Esophagus muscularis mucosa (tissue), 3 donors: ENCODE measurements around the gene MBD6.

ENCODE experiments used
- POLR2A ChIP-seq: fragments of 450-650 bp; IDR thresholded peaks from one replicate; pipeline ENCODE4 v1.6.1; 2017; ENCODE audit warnings: antibody characterized with exemption, moderate library complexity, mild to moderate bottlenecking, low read depth
- TF ChIP-seq, protein P1 (sequence below), 3 experiments: fragments of 200-600 bp in 2 of 3; fragments of 450-650 bp in 1 of 3; sonication (generic) in 2 of 3; IDR thresholded peaks; one replicate each; pipeline ENCODE4 v1.5.1; 2017 to 2019; ENCODE audit warnings: antibody characterized with exemption in 3 of 3, mild to moderate bottlenecking in 2 of 3, moderate library complexity in 1 of 3

DNA sequence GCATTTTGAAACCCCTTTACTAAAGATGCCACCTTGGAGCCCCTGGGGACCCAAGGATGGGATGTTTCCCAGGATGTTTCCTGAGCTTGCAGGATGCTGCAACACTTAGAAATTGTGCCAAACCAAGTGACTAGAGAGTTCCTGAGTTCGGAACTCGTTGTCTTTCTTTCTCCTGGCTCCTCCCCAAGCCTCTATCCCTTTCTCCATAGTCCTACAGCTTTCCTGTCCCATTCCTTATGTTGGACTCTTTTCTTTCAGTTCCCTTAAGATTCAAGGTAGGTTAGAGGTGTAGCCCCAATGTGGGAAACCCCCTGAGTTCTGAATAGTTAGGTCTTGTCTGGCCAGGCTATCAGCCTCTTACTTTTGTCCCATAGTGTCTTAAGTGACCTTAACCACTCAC is 25.9 kb downstream of the MBD6 start:
- TF ChIP-seq, protein P1, sequence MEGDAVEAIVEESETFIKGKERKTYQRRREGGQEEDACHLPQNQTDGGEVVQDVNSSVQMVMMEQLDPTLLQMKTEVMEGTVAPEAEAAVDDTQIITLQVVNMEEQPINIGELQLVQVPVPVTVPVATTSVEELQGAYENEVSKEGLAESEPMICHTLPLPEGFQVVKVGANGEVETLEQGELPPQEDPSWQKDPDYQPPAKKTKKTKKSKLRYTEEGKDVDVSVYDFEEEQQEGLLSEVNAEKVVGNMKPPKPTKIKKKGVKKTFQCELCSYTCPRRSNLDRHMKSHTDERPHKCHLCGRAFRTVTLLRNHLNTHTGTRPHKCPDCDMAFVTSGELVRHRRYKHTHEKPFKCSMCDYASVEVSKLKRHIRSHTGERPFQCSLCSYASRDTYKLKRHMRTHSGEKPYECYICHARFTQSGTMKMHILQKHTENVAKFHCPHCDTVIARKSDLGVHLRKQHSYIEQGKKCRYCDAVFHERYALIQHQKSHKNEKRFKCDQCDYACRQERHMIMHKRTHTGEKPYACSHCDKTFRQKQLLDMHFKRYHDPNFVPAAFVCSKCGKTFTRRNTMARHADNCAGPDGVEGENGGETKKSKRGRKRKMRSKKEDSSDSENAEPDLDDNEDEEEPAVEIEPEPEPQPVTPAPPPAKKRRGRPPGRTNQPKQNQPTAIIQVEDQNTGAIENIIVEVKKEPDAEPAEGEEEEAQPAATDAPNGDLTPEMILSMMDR (IDR thresholded peaks at IDR 0.05) = no peak
- no peak for TF ChIP-seq POLR2A
